Measurements from ENCODE around the gene IFI27L1.

Gene IFI27L1

DNA sequence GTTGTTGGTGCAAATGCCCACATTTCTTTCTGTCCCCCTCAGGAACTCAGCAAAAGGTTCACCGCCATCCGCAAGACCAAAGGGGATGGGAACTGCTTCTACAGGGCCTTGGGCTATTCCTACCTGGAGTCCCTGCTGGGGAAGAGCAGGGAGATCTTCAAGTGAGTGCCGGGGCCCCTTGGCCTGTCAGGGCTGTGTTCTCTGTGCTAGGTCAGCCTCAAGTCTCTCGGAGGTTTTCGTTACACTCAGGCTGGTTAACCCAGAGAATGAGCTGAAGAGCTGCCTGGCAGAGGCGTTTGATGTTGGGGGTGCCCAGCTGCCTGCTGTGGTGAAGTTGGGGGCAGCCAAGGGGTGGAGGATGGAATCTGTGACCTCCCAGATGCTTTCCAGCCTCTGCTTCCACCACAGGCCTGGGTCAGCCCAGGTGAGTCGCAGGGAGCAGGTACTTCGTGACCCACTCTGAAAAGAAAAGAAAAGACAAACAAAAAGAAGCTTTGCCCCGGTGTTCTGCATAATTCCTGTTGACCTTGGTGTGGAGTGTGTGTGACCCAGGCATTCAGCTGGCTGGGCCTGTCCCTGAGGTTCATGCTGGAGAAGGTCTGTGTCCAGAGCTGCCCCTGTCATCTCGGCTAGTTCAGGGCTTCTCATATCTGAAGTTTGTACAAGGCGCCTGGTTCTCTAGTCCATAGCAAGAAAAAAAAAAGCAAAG, 42.0 kb upstream of the IFI27L1 start:
- H3K27ac ChIP-seq: no peak overlapping the region
- no peak for TF ChIP-seq ZFX (IDR thresholded peaks at IDR 0.05)
- TF ChIP-seq, protein P1, sequence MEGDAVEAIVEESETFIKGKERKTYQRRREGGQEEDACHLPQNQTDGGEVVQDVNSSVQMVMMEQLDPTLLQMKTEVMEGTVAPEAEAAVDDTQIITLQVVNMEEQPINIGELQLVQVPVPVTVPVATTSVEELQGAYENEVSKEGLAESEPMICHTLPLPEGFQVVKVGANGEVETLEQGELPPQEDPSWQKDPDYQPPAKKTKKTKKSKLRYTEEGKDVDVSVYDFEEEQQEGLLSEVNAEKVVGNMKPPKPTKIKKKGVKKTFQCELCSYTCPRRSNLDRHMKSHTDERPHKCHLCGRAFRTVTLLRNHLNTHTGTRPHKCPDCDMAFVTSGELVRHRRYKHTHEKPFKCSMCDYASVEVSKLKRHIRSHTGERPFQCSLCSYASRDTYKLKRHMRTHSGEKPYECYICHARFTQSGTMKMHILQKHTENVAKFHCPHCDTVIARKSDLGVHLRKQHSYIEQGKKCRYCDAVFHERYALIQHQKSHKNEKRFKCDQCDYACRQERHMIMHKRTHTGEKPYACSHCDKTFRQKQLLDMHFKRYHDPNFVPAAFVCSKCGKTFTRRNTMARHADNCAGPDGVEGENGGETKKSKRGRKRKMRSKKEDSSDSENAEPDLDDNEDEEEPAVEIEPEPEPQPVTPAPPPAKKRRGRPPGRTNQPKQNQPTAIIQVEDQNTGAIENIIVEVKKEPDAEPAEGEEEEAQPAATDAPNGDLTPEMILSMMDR (conservative IDR thresholded peaks at IDR 0.05): no peak

DNA sequence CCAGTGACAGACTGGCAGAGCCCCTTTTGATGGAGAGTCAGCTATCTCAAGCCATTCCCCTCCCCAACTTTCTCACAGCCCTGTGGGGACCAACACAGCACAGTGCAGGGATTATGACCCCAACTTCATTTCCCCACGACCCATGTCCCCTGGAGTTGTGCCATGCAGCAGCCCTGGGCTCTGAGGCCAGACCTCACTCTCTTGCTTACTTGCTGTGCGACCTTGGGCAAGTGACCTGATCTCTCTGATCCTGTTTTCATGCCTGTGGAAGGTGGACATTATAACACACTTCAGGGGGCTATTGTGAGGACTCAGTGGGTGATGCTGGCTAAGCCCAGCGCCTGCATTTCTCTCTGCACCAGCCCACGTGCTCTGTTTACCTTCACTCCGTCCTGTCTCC, 40.9 kb upstream of the IFI27L1 start:
- TF ChIP-seq ZFX (IDR thresholded peaks at IDR 0.05): no peak
- H3K27ac ChIP-seq: no peak overlapping the region

DNA sequence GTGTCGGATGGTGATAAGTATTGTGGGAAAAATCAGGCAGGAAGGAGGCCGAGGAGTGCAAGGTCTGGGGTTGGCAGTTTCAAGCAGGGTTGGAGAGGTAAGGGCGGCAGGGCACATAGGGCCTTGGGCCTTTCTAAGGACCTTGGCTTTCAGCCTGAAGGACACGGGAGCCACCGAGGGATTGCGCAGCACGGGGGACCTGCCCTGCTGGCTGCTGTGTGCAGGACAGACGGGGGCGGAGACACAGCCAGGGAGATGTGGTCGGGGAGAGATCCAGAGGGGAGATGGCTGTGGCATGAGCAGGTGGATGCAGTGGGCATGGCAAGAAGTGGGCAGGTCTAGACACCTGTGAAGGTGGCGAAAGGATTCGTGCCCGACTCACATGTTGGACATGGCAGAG, 40.3 kb upstream of the IFI27L1 start:
- TF ChIP-seq, protein P1 (conservative IDR thresholded peaks at IDR 0.05): no peak
- no peak for TF ChIP-seq ZFX (IDR thresholded peaks at IDR 0.05)
- no peak overlapping the region for H3K27ac ChIP-seq

DNA sequence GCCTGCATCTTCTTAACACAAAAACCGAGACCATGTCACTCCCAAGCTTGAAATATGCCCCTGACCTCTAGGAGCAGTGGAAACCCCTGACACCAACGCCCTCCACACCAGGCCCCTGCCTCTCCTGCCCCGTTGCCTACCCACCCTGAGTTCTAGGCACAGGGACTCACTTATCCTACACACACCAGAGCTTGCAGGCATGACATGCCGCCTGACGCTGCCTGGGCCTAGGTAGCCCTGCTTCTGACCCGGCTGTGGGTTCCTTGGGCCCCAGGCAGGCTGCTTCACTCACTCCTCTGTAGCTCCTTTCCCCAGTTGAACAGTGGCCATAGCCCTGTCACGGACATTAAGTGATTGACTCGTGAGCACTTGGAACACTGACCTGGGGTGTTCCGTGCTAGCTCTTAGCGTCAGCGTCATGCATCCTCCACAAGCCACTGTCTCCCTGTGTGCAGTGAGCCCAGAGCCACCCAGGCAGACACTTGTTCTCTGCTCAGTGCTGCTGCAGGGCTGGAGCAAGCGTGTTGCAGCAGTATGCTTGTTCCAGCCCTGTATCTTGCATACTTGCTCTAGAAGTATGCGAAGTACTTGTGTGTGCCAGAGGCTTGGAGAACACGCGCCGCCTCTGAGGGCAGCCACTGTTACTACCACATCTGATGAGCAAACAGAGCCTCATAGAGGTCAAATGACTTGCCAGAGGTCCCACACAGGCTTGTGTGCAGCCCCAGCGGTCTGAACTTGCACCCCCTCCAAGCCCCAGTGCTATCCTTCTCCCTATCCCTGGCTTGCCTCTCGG, 39.4 kb upstream of the IFI27L1 start:
- TF ChIP-seq, protein P1 (conservative IDR thresholded peaks at IDR 0.05): no peak
- no peak for TF ChIP-seq ZFX (IDR thresholded peaks at IDR 0.05)
- no peak overlapping the region for H3K27ac ChIP-seq

DNA sequence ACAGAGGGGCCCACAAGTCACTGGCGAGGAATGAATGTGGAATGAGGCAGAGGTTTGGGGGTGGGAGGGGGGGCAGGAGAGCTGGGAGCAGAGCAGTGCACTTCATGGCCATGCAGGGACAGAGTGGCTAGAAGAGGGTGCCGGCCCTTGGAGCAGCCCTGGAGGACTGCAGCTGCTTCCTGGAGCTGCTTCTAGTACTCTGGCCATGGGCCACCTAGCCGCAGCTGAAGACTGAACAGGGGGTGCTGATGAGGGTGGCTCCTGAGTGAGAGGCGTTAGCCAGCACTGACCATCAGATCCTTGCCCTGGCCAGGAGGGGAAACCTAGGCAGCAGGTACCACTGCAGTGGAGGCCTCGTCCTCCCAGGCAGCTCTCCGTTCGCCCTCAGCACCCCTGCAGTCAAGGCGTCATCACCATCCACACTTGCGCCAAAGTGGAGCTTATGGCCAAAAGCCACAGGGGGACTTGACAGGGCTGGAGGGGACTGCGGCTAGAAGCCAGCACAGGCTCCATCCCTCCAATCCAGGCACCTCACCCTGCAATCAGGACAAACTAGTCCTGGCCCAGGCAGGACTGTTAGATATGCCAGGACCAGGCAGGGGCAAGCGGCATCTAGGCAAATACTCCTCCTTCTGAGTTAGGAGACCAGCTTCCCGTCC, 38.5 kb upstream of the IFI27L1 start:
- no peak for TF ChIP-seq ZFX (IDR thresholded peaks at IDR 0.05)
- TF ChIP-seq, protein P1 (conservative IDR thresholded peaks at IDR 0.05): no peak

DNA sequence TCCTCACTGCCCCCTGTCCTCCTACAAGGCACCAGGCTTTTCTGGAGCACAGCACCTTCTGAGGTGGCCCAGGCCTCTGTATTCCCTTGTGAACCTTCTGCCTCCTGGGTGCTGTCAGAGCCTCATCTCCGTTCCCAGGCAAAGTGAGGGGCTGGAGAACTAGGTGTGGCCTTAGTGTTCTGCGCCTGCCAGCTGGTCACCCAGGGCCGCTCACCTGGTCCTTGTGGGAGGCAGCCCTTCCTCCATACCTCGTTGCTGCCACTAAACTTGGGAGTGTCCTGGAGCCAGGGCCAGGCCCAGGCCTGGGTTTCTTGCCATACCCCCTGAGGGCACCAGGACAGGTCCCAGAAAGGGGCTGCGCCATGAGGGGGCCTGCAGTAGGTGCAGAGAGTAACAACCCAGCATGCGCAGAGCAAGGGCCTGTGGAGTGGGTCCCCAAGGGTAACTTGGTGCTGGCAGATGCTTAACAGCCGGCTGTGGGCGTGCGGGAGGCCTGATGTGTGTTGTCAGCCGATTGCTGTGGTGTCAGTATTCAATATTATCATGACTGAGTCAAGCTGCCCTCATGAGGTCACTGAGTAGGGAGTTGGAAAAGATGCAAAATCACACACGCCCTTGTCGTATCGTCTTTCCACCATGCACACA, 37.9 kb upstream of the IFI27L1 start:
- no peak for TF ChIP-seq ZFX (IDR thresholded peaks at IDR 0.05)
- TF ChIP-seq, protein P1 (conservative IDR thresholded peaks at IDR 0.05): no peak
- H3K27ac ChIP-seq: no peak overlapping the region

More for the DNA sequence above, 38.5 kb upstream of the IFI27L1 start:
- no peak overlapping the region for H3K27ac ChIP-seq

DNA sequence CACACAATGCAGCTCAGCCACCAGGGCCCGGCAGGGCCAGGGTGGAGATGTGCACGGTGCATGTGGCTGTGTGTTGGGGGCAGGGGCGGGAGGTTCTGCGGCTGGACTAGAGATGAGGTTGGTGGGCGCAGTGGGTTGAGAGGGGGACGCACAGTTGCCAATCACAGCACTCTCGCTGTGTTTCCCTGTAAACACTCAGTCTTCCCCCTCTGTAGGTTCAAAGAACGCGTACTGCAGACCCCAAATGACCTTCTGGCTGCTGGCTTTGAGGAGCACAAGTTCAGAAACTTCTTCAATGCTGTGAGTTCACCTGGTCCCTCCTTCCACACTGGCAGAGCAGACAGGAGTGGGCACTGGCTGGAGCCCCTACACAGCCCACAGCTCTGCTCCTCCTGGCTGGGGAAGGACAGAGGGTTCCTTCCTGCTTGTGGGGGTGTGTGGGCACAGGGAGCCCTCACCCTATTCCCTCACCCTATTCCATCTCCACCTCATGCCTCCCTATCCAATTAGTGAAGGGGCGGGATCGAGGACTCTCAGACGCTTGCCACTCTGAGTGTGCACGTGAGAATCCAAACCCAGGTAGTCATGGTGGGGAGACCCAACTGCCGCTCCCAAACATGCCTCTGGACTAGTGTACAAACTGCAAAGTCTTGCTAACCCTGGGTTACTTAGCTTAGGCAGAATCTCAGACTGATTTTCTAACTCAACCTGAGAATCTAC, 37.2 kb upstream of the IFI27L1 start:
- no peak overlapping the region for H3K27ac ChIP-seq
- no peak for TF ChIP-seq ZFX (IDR thresholded peaks at IDR 0.05)
- TF ChIP-seq, protein P1 (conservative IDR thresholded peaks at IDR 0.05): no peak

All from C4-2B (cell line).